NCI-H748 (cell line): Measurements from ENCODE around the gene SPNS3.

Experiments used
- DNase-seq: peaks from one replicate; lab custom pipeline; 2025; ENCODE audit not compliant: unreplicated experiment; lab: John Stamatoyannopoulos, UW

Gene SPNS3

GRCh38 chr17:4525691-4526397, 92.1 kb downstream of the SPNS3 start:
- no peak for DNase-seq

GRCh38 chr17:4527134-4527533, 93.4 kb downstream of the SPNS3 start:
- no peak for DNase-seq

DNA sequence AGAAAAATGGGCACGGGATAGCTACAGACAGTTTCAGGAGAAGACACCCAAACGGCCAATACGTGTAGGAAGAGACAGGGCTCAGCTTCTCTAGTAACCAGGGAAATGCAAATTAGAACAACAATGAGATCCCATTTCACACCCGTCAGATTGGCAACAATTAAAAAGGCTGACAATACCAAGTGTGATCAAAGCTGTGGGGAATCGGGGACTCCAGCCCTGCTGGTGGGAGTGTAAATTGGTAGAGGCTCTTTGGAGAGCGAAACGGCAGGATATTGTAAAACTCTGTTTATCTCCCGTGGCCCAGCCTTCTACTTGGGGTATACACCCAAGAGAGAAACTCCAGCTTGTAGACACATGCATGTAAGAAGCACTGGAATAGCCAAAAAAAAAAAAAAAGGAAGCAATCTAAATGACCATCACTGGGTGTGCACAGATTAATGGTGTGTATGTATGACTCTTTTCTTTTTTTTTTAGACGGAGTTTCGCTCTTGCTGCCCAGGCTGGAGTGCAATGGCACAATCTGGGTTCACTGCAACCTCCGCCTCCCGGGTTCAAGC, 93.9 kb downstream of the SPNS3 start:
- no peak for DNase-seq

- DNase-seq, result no peak
Measured at GRCh38 chr17:4529533-4530152, 95.9 kb downstream of the SPNS3 start.

DNA sequence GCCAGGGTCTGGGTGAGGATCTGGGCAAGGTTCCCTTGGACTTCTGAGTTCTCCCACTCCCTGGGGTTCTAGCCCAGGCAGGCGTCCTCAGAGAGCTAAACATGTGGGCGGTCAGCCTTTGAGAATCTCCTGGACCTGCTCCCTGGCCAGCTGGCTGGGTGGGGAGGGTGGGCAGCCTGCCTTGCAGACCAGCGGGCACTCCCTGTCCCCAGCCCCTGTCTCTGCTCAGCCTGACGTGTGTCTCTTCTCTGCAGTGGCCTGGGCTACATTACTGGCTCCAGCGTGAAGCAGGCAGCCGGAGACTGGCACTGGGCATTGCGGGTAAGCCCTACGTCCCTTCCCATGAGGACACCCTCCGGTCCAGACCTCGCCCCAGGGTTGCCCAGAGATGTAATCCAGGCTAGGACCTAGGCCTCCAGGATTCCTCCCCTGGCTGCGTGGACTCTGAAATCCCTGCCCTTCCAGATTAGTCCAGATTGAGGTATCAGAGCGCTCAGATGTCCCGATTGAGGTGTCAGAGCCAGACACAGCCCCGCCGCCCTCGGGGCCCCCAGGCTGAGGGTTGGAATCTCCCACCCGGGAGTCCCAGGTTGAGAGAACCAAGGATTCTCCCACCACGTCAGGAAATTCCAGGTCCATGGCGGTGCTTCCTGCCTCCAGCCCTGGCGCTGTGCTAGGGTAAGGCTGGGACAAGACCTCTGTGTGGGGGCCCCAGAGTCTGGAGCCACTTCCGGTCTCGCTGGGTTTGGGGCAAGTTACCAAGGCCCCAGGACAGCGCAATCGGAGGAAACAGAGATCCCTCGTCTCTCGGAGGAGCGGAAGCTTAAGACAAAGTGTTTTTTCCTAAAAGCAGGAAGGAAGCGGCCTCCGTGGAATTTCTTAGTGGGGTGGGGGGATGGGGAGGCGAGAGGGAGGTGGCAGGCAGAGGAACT, 97.3 kb downstream of the SPNS3 start:
- DNase-seq, result no peak

GRCh38 chr17:4531988-4532736, 98.4 kb downstream of the SPNS3 start:
- DNase-seq, result no peak

DNA sequence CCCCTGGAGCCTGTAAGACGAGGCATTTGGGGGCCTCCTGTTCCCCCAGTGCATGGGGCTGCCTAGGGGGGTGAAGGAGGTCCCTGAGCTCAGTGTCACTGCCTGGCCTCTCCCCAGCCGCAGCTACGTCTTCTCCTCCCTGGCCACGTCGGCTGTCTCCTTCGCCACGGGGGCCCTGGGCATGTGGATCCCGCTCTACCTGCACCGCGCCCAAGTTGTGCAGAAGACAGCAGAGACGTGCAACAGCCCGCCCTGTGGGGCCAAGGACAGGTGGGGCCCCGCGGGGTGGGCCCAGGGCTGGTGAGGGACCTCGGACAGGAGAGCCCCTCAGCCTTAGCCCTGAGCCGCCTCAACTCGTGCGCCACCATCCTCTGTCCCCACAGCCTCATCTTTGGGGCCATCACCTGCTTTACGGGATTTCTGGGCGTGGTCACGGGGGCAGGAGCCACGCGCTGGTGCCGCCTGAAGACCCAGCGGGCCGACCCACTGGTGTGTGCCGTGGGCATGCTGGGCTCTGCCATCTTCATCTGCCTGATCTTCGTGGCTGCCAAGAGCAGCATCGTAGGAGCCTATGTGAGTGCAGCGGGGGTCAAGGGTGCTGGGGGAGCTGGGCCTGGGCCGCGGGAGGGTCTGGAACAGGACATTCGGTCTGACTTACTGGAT, 99.3 kb downstream of the SPNS3 start:
- DNase-seq, result no peak

DNA sequence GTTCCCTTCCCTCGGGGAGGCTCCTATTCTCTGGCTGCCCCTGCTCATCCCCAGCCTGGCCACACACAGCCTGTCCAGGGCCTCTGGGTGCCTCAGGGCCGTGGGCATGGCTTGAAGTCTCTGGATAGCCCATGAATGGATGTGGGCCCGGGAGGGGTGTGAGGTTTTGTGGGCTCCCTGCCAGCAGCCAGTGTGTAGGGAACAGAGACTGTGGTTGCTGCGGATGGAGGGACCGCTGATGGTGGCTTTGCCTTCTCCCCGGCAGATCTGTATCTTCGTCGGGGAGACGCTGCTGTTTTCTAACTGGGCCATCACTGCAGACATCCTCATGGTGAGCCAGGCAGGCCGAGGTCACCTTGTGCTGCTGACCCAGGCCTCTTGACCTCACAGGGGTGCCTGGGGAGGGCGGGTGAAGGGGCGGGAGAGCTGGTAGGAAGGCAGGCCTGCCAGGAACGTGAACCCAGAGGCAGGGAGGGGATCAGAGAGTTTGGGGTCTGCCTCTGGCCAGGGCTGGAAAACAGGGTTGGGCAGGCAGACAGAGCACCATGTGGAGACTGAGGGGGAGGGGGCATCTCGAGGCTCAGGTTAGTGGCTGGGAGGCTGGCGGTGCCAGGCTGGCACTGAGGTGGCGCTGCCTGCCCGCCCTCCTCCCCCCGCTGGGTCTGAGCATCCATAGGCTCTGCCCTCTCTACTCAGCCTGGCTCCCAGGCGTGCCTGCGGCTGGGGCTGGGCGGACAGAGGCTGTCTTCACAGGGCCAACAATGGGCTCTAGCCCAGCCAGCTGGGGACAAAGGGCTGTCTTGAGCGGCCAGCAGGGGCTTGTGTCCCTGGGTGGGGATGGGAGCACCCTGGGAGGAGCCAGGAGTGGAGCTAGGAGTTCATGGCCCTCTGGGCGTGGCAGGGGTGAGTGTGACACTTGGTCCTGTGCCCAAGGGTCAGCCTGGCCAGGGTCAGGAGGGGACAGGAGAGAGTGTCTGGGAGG, 100.1 kb downstream of the SPNS3 start:
- peak; percentile 26 for DNase-seq

DNA sequence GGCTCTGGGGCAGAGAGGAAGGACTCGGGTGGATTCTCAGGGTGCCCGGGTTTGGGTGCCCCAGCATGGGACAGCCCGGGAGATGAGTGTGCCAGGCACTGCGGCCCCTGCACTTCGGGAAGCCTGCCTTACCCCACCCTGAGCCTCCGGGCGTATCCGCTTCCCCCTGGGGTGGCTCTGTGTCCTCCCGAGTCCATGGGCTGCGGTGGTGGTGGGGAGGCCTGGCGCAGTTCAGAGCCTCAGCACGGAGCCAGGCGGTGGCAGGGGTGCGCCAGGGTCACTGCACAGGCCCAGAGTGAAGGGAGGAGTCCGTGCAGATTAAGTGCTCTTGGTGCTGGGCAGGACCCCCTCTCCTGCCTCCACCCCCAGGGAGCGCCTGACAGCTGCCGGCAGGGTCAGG, 100.8 kb downstream of the SPNS3 start:
- DNase-seq, result no peak

GRCh38 chr17:4534928-4535666, 101.4 kb downstream of the SPNS3 start:
- no peak for DNase-seq

DNA sequence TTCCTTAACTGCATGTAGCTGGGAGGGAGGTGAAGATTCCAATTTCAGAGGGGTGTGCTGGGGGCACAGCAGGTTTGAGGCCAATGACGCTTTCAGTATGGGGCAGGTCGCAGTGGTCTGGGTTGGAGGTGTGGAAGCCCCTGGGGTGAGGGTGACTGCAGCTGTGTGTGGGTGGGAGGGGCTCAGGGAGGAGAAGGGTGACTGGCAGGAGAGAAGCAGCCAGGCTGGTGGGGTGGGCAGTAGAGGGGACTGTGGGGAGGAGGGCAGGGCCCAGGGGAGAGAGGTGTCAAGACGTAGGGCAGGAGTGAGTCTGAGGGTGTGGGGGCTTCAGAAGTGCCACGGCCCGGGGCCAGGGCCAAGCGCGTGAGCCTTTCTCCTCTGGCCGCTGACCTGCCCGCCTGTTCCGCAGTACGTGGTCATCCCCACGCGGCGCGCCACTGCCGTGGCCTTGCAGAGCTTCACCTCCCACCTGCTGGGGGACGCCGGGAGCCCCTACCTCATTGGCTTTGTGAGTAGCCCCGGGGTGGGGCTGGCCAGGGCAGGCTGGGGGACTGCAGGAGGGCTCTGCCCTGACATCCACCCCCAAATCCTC, 102.0 kb downstream of the SPNS3 start:
- DNase-seq, result no peak

- no peak for DNase-seq
Measured at GRCh38 chr17:4536259-4536741, 102.6 kb downstream of the SPNS3 start.

GRCh38 chr17:4536742-4537411, 103.1 kb downstream of the SPNS3 start:
- DNase-seq, result no peak
